HG02642 (cell line): ENCODE data around the gene VPS54.
A peak's percentile ranks its signal among the peaks of the same experiment; 100 is the strongest.
"Not testable (repeated sequence)": the region's sequence is repeated elsewhere in the genome, so short reads cannot be mapped to it uniquely, and the experiment has no call there.

Source experiments
- ATAC-seq: cut with Tn5 transposase; IDR thresholded peaks from one replicate; pipeline ENCODE4 v1.9.1; 2021; ENCODE audit warnings: mild to moderate bottlenecking; ENCODE audit not compliant: unreplicated experiment, poor library complexity

The VPS54 gene

GRCh38 chr2:63996582-63997198 lies 22.5 kb downstream of the VPS54 start:
- ATAC-seq: not testable (repeated sequence)

GRCh38 chr2:63994329-63995070 lies 24.7 kb downstream of the VPS54 start:
- ATAC-seq: not testable (repeated sequence)

GRCh38 chr2:63993871-63994270 lies 25.4 kb downstream of the VPS54 start:
- no peak for ATAC-seq

GRCh38 chr2:63993130-63993584 lies 26.1 kb downstream of the VPS54 start:
- ATAC-seq: not testable (repeated sequence)

GRCh38 chr2:63992061-63992685 lies 27.1 kb downstream of the VPS54 start:
- ATAC-seq: no peak

GRCh38 chr2:63991173-63991999 lies 27.8 kb downstream of the VPS54 start:
- not testable (repeated sequence) for ATAC-seq

GRCh38 chr2:63990072-63990471 lies 29.2 kb downstream of the VPS54 start:
- ATAC-seq: no peak

- ATAC-seq: not testable (repeated sequence)
Measured at GRCh38 chr2:63988842-63989436, 30.3 kb downstream of the VPS54 start.

- ATAC-seq: no peak
Measured at GRCh38 chr2:63984606-63985359, 34.4 kb downstream of the VPS54 start.

- no peak for ATAC-seq
Measured at GRCh38 chr2:63983986-63984605, 35.1 kb downstream of the VPS54 start.

- ATAC-seq: no peak
Measured at GRCh38 chr2:63982335-63982734, 36.9 kb downstream of the VPS54 start.

GRCh38 chr2:63981702-63982103 lies 37.5 kb downstream of the VPS54 start:
- ATAC-seq: no peak

- no peak for ATAC-seq
Measured at GRCh38 chr2:63980794-63981193, 38.4 kb downstream of the VPS54 start.

- peak; percentile 71 for ATAC-seq
Measured at GRCh38 chr2:63977904-63978303, 41.3 kb downstream of the VPS54 start.

GRCh38 chr2:63976125-63976510 lies 43.1 kb downstream of the VPS54 start:
- no peak for ATAC-seq

GRCh38 chr2:63975437-63976124 lies 43.6 kb downstream of the VPS54 start:
- no peak for ATAC-seq

GRCh38 chr2:63975036-63975435 lies 44.2 kb downstream of the VPS54 start:
- ATAC-seq: not testable (repeated sequence)

GRCh38 chr2:63962186-63962585 lies 57.0 kb downstream of the VPS54 start:
- no peak for ATAC-seq
